A549 (cell line): ENCODE measurements around the gene PRADC1. TPM values are rescaled to one million over a fixed set of nuclear protein-coding genes. Genes with fewer than 3 reads are reported as not detected.

ENCODE experiments used
- ATAC-seq, 2 experiments: fragments of 200-7000 bp in 1 of 2; fragments of >200 bp in 1 of 2; cut with Nextera tagmentation in 1 of 2; cut with Tn5 transposase in 1 of 2; 3 replicates each; pipeline versions ENCODE4 v1.8.0 to v1.9.1; 2018 to 2020; ENCODE audit warnings: mild to moderate bottlenecking in 1 of 2, moderate library complexity in 1 of 2
- CTCF ChIA-PET: fragments of 300-600 bp; sonication (Branson Sonifier 250); formaldehyde crosslinking; extraction: SDS; loops from one replicate; lab custom pipeline; 2021; ENCODE audit warnings: antibody characterized with exemption, inconsistent platforms; lab: Yijun Ruan, JAX
- POLR2A ChIA-PET: fragments of 350-600 bp; formaldehyde crosslinking; extraction: SDS; loops from one replicate; lab custom pipeline; 2021; ENCODE audit warnings: antibody characterized with exemption, inconsistent platforms; lab: Yijun Ruan, JAX
- DNase-seq, 2 experiments: peaks; one replicate each; pipeline versions ENCODE4 v3.0.0 to v3.0.0-alpha.2; 2011 to 2016; ENCODE audit warnings: low read depth in 1 of 2, low spot score in 1 of 2
- FAIRE-seq: peaks from 2 replicates; lab custom pipeline; 2011; peaks lifted over from hg19 to GRCh38; lab: Jason Lieb, UNC
- H3K27ac ChIP-seq, 2 experiments: fragments of >200 bp; sonication (Bioruptor Twin); formaldehyde crosslinking; 3 replicates each; pipeline ENCODE4 v1.5.1; 2016 to 2017
- H3K4me1 ChIP-seq: fragments of >200 bp; sonication (Bioruptor Twin); formaldehyde crosslinking; 3 replicates; pipeline ENCODE4 v1.6.1; 2016
- H3K4me2 ChIP-seq: fragments of >200 bp; sonication (Bioruptor Twin); formaldehyde crosslinking; 3 replicates; pipeline ENCODE4 v1.6.1; 2016
- H3K4me3 ChIP-seq: fragments of >200 bp; sonication (Bioruptor Twin); formaldehyde crosslinking; 3 replicates; pipeline ENCODE4 v1.5.1; 2016
- H3K9me3 ChIP-seq: fragments of >200 bp; sonication (Bioruptor Twin); formaldehyde crosslinking; 3 replicates; pipeline ENCODE4 v1.6.1; 2016
- BCL3 ChIP-seq: fragments of >200 bp; sonication (Bioruptor Twin); formaldehyde crosslinking; IDR thresholded peaks from 3 replicates; pipeline ENCODE4 v1.6.1; 2016
- EHF ChIP-seq: fragments of 250-450 bp; sonication (Bioruptor Pico); IDR thresholded peaks from 2 replicates; pipeline ENCODE4 v1.5.0; 2020; ENCODE audit warnings: mild to moderate bottlenecking
- EHMT2 ChIP-seq: fragments of 200-600 bp; sonication (generic); IDR thresholded peaks from 2 replicates; pipeline ENCODE4 v1.6.1; 2016; ENCODE audit warnings: antibody characterized with exemption, low read depth, mild to moderate bottlenecking, moderate library complexity
- GATA3 ChIP-seq: IDR thresholded peaks from 2 replicates; pipeline ENCODE4 v1.6.1; 2012; ENCODE audit warnings: borderline replicate concordance
- HES2 ChIP-seq: fragments of >200 bp; sonication (Bioruptor Twin); formaldehyde crosslinking; IDR thresholded peaks from 2 replicates; pipeline ENCODE4 v1.6.1; 2016
- HEYL ChIP-seq: fragments of 250-450 bp; sonication (Bioruptor Pico); IDR thresholded peaks from 2 replicates; pipeline ENCODE4 v1.8.0; 2021; ENCODE audit warnings: mild to moderate bottlenecking, moderate library complexity
- HOXB5 ChIP-seq: fragments of 250-450 bp; sonication (Bioruptor Pico); IDR thresholded peaks from 2 replicates; pipeline ENCODE4 v1.5.0; 2020; ENCODE audit warnings: mild to moderate bottlenecking, moderate library complexity
- JUN ChIP-seq, 2 experiments: fragments of >200 bp; sonication (Bioruptor Twin); formaldehyde crosslinking; IDR thresholded peaks; 2 replicates in 1 of 2; 3 replicates in 1 of 2; pipeline ENCODE4 v1.6.1; 2016 to 2017
- JUNB ChIP-seq: fragments of >200 bp; sonication (Bioruptor Twin); formaldehyde crosslinking; IDR thresholded peaks from 2 replicates; pipeline ENCODE4 v1.6.1; 2016
- MAFK ChIP-seq: fragments of 450-650 bp; IDR thresholded peaks from 2 replicates; pipeline ENCODE4 v1.6.1; 2014; ENCODE audit not compliant: partially characterized antibody
- NR3C1 ChIP-seq: fragments of >200 bp; sonication (Bioruptor Twin); formaldehyde crosslinking; IDR thresholded peaks from 3 replicates; pipeline ENCODE4 v1.6.1; 2017
- PHF8 ChIP-seq: fragments of 200-600 bp; sonication (generic); IDR thresholded peaks from 2 replicates; pipeline ENCODE4 v1.6.1; 2016; ENCODE audit warnings: low read depth, mild to moderate bottlenecking, antibody characterized with exemption, moderate library complexity, borderline replicate concordance
- REST ChIP-seq: fragments of 200-600 bp; sonication (generic); IDR thresholded peaks from 2 replicates; pipeline ENCODE4 v1.6.1; 2016; ENCODE audit warnings: antibody characterized with exemption, mild to moderate bottlenecking, moderate library complexity
- SMC3 ChIP-seq: fragments of >200 bp; sonication (Bioruptor Twin); formaldehyde crosslinking; IDR thresholded peaks from 3 replicates; pipeline ENCODE4 v1.6.1; 2018; ENCODE audit warnings: inconsistent platforms
- TFCP2L1 ChIP-seq: fragments of 250-450 bp; sonication (Bioruptor Pico); IDR thresholded peaks from 2 replicates; pipeline ENCODE4 v1.5.0; 2021; ENCODE audit warnings: mild to moderate bottlenecking
- TP53 ChIP-seq: fragments of 250-450 bp; sonication (Bioruptor Pico); IDR thresholded peaks from 2 replicates; pipeline ENCODE4 v1.5.0; 2021; ENCODE audit warnings: mild to moderate bottlenecking, moderate library complexity
- USF2 ChIP-seq: fragments of 450-650 bp; IDR thresholded peaks from 2 replicates; pipeline ENCODE4 v1.6.1; 2014; ENCODE audit warnings: antibody characterized with exemption
- WGBS: methylation state at CpG from one replicate; pipeline ENCODE4 v1.1.6; 2017; ENCODE audit errors: missing lambda C conversion rate; 5-methylcytosine and 5-hydroxymethylcytosine counted together
- polyA plus RNA-seq, 4 experiments: library from polyadenylated mRNA; depleted of rRNA in 3 of 4; stranded (reverse); fragments of >200 nt; fragmentation: RNase III in 1 of 4; extraction: RNeasy Plus Mini Kit Qiagen cat#74134 plus additional on column Dnase treatment in 1 of 4; gene quantifications; 2 replicates in 3 of 4; 3 replicates in 1 of 4; pipeline ENCODE4 v1.2.3, GENCODE V29; 2011 to 2017

Gene PRADC1
- polyA plus RNA-seq, 2 of the 4 experiments (the other 2 are of a cell fraction), result 11.2 to 12.1 TPM

- no peak for TF ChIP-seq BCL3
- no peak for TF ChIP-seq JUNB
- no peak for TF ChIP-seq JUN (IDR thresholded peaks at IDR 0.05)
- TF ChIP-seq SMC3, result no peak
- no peak for TF ChIP-seq REST
- no peak for TF ChIP-seq TP53 (CRISPR knock-in tag)
- no peak for TF ChIP-seq NR3C1
- TF ChIP-seq GATA3, result no peak
- DNase-seq, result no peak
Observed at GRCh38 chr2:73250872-73251846, 18.1 kb upstream of the PRADC1 start.

GRCh38 chr2:73249636-73250035, 16.6 kb upstream of the PRADC1 start:
- no peaks in the 10 kb centered on the region for H3K9me3 ChIP-seq
- 90% methylated on average over 9 of the region's 9 CpGs for WGBS
- ChIA-PET CTCF (interaction anchor here (0.9 to 5.8 kb wide), 3 partner anchors 9 to 37 kb away, joined by 4 to 50 read pairs (median 7); no protein-coding TSS in a partner anchor), POLR2A (interaction anchor here (2.0 kb wide), 1 partner anchor 15 kb away, joined by 7 read pairs; the partner anchor contains the start of gene CCT7)
- DNase-seq, result no peak
- no peak overlapping the region for H3K4me2 ChIP-seq
- no peak for TF ChIP-seq USF2
- TF ChIP-seq EHMT2, result no peak
- no peak for TF ChIP-seq HEYL (CRISPR knock-in tag)
- TF ChIP-seq TP53 (CRISPR knock-in tag), result no peak
- no peaks in the 10 kb centered on the region for H3K4me1 ChIP-seq
- H3K4me3 ChIP-seq, result no peak overlapping the region
- ATAC-seq, result no peak
- FAIRE-seq, result no peak
- no peak overlapping the region for H3K27ac ChIP-seq

More at GRCh38 chr2:73250872-73251846, 18.1 kb upstream of the PRADC1 start:
- POLR2A ChIA-PET, result interaction anchor here (2.0 kb wide), 1 partner anchor 17 kb away, joined by 7 read pairs; the partner anchor contains the start of gene CCT7
- H3K4me3 ChIP-seq, result no peak overlapping the region
- H3K27ac ChIP-seq, result no peak overlapping the region
- ATAC-seq, result no peak
- no peaks in the 10 kb centered on the region for H3K4me1 ChIP-seq
- CTCF ChIA-PET, result interaction anchor here (0.9 to 5.8 kb wide), 10 partner anchors 7 to 74 kb away, joined by 3 to 50 read pairs (median 4); partner anchors contain the start of gene PRADC1
- FAIRE-seq, result no peak
- H3K4me2 ChIP-seq, result no peak overlapping the region
- H3K9me3 ChIP-seq, result no peaks in the 10 kb centered on the region
- 91% methylated on average over 17 of the region's 17 CpGs for WGBS

- Histone ChIP-seq H3K9me3 (no peaks in the 10 kb centered on the region), H3K27ac (no peak overlapping the region), H3K4me2 (no peak overlapping the region), H3K4me1 (no peaks in the 10 kb centered on the region), H3K4me3 (no peak overlapping the region)
- TF ChIP-seq HES2, result no peak
- TF ChIP-seq TFCP2L1 (CRISPR knock-in tag), result no peak
- TF ChIP-seq HOXB5 (CRISPR knock-in tag), result no peak
- TF ChIP-seq MAFK, result peak; percentile 46
- no peak for TF ChIP-seq PHF8
- no peak for TF ChIP-seq USF2
- no peak for TF ChIP-seq EHF (CRISPR knock-in tag)
- no peak for TF ChIP-seq SMC3
- DNase-seq (no peak), ATAC-seq (no peak), FAIRE-seq (no peak)
- 86% methylated on average over 3 of the region's 3 CpGs for WGBS
- ChIA-PET CTCF (interaction anchor here (1.0 to 5.8 kb wide), 5 partner anchors 11 to 43 kb away, joined by 3 to 50 read pairs (median 5); no protein-coding TSS in a partner anchor), POLR2A (interaction anchor here (1.8 kb wide), 1 partner anchor 12 kb away, joined by 10 read pairs; the partner anchor contains the start of gene CCT7)
Observed at GRCh38 chr2:73246850-73247249, 13.8 kb upstream of the PRADC1 start.
